Gastrocnemius medialis (tissue), 4 donors: ENCODE data around the gene PPP1R12B. TPM values are rescaled to one million over a fixed set of nuclear protein-coding genes. Genes with fewer than 3 reads are reported as not detected.
A peak's percentile ranks its signal among the peaks of the same experiment; 100 is the strongest.
"Not testable (repeated sequence)": the region's sequence is repeated elsewhere in the genome, so short reads cannot be mapped to it uniquely, and the experiment has no call there.

Experiments used
- ATAC-seq, 2 donors: fragments of 150-250 bp; one replicate each; pipeline ENCODE4 v1.9.1; 2016
- DNase-seq, 2 donors: peaks; one replicate each; pipeline ENCODE4 v3.0.0-alpha.2; 2019
- H3K27ac ChIP-seq, 4 donors: fragments of 200-600 bp; sonication (generic); 1 replicate in 1 of 4; 2 replicates in 3 of 4; pipeline ENCODE4 v1.5.1; 2016 to 2018; ENCODE audit warnings: mild to moderate bottlenecking in 2 of 4, moderate library complexity in 1 of 4
- H3K27me3 ChIP-seq, 3 donors: fragments of 200-600 bp; sonication (generic) in 2 of 3; 1 replicate in 1 of 3; 2 replicates in 2 of 3; pipeline versions ENCODE4 v1.5.1 to v1.6.0; 2016 to 2019; ENCODE audit warnings: mild to moderate bottlenecking in 1 of 3, moderate library complexity in 1 of 3
- H3K36me3 ChIP-seq, 2 donors: fragments of 200-600 bp; sonication (generic) in 1 of 2; one replicate each; pipeline ENCODE4 v1.5.1; 2017 to 2018
- H3K4me1 ChIP-seq, 2 donors: fragments of 200-600 bp; sonication (generic) in 1 of 2; one replicate each; pipeline ENCODE4 v1.5.1; 2016 to 2017; ENCODE audit warnings: mild to moderate bottlenecking in 2 of 2
- H3K4me3 ChIP-seq, 4 donors: fragments of 200-600 bp; sonication (generic) in 3 of 4; 1 replicate in 1 of 4; 2 replicates in 3 of 4; pipeline ENCODE4 v1.5.1; 2016 to 2019; ENCODE audit warnings: mild to moderate bottlenecking in 2 of 4
- H3K9me3 ChIP-seq, 3 donors: fragments of 200-600 bp; sonication (generic) in 2 of 3; 1 replicate in 1 of 3; 2 replicates in 2 of 3; pipeline ENCODE4 v1.5.1; 2016 to 2019
- CTCF ChIP-seq, 5 experiments: fragments of 450-650 bp in 3 of 5; fragments of 200-600 bp in 2 of 5; sonication (generic) in 2 of 5; IDR thresholded peaks in 4 of 5; conservative IDR thresholded peaks in 1 of 5; 1 replicate in 4 of 5; 2 replicates in 1 of 5; pipeline ENCODE4 v1.5.1; 2016 to 2019; ENCODE audit warnings: antibody characterized with exemption in 5 of 5, mild to moderate bottlenecking in 3 of 5, moderate library complexity in 3 of 5
- POLR2A ChIP-seq, 2 donors: fragments of 450-650 bp; IDR thresholded peaks; one replicate each; pipeline ENCODE4 v1.6.1; 2017; ENCODE audit warnings: antibody characterized with exemption in 2 of 2, mild to moderate bottlenecking in 2 of 2, moderate library complexity in 2 of 2
- in situ Hi-C, 4 donors: fragments of 200-750 bp; cut with MboI; loops; one replicate each; pipeline versions ENCODE4 v1.15.0 to v1.8.0; 2017; ENCODE audit warnings: low sequenced_read_pairs in 4 of 4
- intact Hi-C: fragments of 100-400 bp; cut with DNase I; formaldehyde crosslinking; loops from one replicate; pipeline ENCODE4 v1.15.1; 2023; ENCODE audit warnings: low total_unique reads
- total RNA-seq, 4 donors: library from RNA; depleted of rRNA; stranded (reverse); fragments of >200 nt; gene quantifications; one replicate each; pipeline versions ENCODE4 v1.1.0 to v1.2.3, GENCODE V29; 2016

The PPP1R12B gene
- total RNA-seq, 4 donors from 2014 or later, result 127 to 207 (median 139) TPM

GRCh38 chr1:202452508-202452907 is 104.0 kb downstream of the PPP1R12B start:
- TF ChIP-seq CTCF (IDR thresholded peaks at IDR 0.05 in 4 of 5, conservative IDR thresholded peaks at IDR 0.05 in 1 of 5) (no peak), POLR2A (IDR thresholded peaks at IDR 0.05) (no peak)
- H3K27ac ChIP-seq, result peak overlapping the region in 3 of 4 donors; percentile 17 to 68 (median 52)
- peaks cover 7% of the 10 kb centered on the region in 2 donors for H3K4me1 ChIP-seq
- no peak overlapping the region for H3K4me3 ChIP-seq
- intact Hi-C loops (no loop called here), in situ Hi-C loops (loop anchor here in 1 of 4 donors (25.0 kb wide), 1 partner anchor 115 kb away; the partner anchor contains the start of genes PPP1R12B and UBE2T)
- peak in 1 of 2 donors; percentile 18 for DNase-seq
- H3K36me3 ChIP-seq, result peaks cover 0 to 29% of the 10 kb centered on the region in 2 donors
- no peak for ATAC-seq
- H3K27me3 ChIP-seq, result no peaks in the 10 kb centered on the region
- no peaks in the 10 kb centered on the region for H3K9me3 ChIP-seq

- H3K9me3 ChIP-seq, H3K4me3 ChIP-seq, intact Hi-C loops, DNase-seq, H3K27me3 ChIP-seq, ATAC-seq: not testable (repeated sequence)
- Histone ChIP-seq H3K27ac (peak overlapping the region; percentile 24 to 81 (median 34)), H3K4me1 (peaks cover 32 to 33% of the 10 kb centered on the region in 2 donors), H3K36me3 (peaks cover 0 to 11% of the 10 kb centered on the region in 2 donors)
- in situ Hi-C loops, result loop anchor here in 1 of 4 donors (25.0 kb wide), 1 partner anchor 119 kb away; the partner anchor contains the start of genes PPP1R12B and UBE2T
Observed at GRCh38 chr1:202456372-202457169, 108.1 kb downstream of the PPP1R12B start.

DNA sequence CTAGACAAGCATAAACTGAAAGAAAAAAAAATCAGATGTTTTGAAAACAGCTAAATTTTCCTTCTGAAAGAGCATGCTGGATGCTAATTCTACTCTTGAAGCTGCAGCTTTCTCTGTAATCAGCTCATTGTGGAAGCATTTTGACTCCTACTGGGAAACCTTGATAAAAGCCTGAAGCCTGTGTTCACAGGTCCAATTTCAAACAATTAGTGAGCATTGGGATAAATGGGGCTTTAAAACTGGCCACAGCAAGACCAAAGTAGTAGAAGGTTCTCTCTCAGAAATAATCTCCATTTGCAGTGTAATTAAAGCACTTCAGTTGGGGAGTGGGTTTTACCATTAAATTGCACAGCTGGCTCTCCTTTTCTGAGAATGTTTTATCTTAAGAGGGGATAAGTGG is 110.2 kb downstream of the PPP1R12B start:
- ATAC-seq, H3K27me3 ChIP-seq, H3K9me3 ChIP-seq, H3K4me3 ChIP-seq, DNase-seq, intact Hi-C loops: not testable (repeated sequence)
- in situ Hi-C loops, result loop anchor here in 1 of 4 donors (25.0 kb wide), 1 partner anchor 121 kb away; the partner anchor contains the start of genes PPP1R12B and UBE2T
- peaks cover 49 to 53% of the 10 kb centered on the region in 2 donors for H3K4me1 ChIP-seq
- peak overlapping the region; percentile 79 to 85 (median 80) for H3K27ac ChIP-seq
- H3K36me3 ChIP-seq, result peaks cover 0 to 11% of the 10 kb centered on the region in 2 donors

- not testable (repeated sequence) for H3K27me3 ChIP-seq, H3K4me3 ChIP-seq, H3K36me3 ChIP-seq, H3K9me3 ChIP-seq
- in situ Hi-C loops, result loop anchor here in 1 of 4 donors (25.0 kb wide), 1 partner anchor 122 kb away; the partner anchor contains the start of genes PPP1R12B and UBE2T
- Histone ChIP-seq H3K27ac (peak overlapping the region; percentile 79 to 85 (median 80)), H3K4me1 (peaks cover 52 to 63% of the 10 kb centered on the region in 2 donors)
- DNase-seq, result peak; percentile 44 to 68
- intact Hi-C loops, result loop anchor here (5.0 to 10.0 kb wide), 3 partner anchors 115 to 165 kb away; partner anchors contain the start of gene UBE2T
- peak; percentile 79 to 90 for ATAC-seq
Observed at GRCh38 chr1:202459470-202460142, 111.1 kb downstream of the PPP1R12B start.

GRCh38 chr1:202460143-202460495 is 111.6 kb downstream of the PPP1R12B start:
- not testable (repeated sequence) for ATAC-seq, DNase-seq, H3K9me3 ChIP-seq, H3K27me3 ChIP-seq, H3K4me3 ChIP-seq, H3K36me3 ChIP-seq
- intact Hi-C loops (loop anchor here (5.0 to 10.0 kb wide), 3 partner anchors 115 to 165 kb away; partner anchors contain the start of gene UBE2T), in situ Hi-C loops (loop anchor here in 1 of 4 donors (25.0 kb wide), 1 partner anchor 123 kb away; the partner anchor contains the start of genes PPP1R12B and UBE2T)
- peak overlapping the region; percentile 79 to 85 (median 80) for H3K27ac ChIP-seq
- H3K4me1 ChIP-seq, result peaks cover 58 to 68% of the 10 kb centered on the region in 2 donors

DNA sequence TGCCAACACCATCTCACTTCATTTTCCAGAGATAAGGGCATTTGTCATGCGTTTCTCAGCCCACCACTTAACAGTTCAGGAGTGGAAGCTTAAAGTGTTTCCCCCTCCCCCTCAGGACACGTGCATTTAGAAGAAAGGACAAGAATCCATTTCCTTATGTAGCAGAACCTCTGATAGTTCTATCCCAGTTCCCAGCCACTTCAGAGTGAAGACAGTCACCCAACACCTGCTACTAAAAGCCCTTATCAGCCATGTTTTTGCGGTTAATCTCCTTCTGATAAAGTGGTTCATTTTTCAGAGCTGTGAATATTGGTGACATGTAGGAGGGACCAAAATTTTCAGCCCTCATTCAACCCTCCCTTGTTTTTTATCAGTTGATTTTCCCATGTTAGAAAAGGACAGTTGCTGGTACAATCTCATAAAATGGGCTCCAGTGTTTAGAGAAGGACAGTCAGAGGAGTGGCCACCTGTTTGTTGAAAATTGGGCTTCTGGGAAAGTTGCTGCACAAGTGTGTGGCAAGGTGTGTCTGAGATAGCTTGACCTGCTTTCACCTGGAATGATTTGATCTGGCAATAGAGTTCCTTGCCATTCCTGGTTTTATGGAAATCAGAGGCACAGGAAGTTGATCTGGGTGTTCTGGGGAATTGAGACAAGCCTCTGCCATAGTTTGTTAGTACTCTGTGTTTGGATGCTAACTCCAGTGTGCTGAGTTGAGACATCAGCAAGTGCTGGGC is 114.0 kb downstream of the PPP1R12B start:
- ATAC-seq (no peak), DNase-seq (no peak)
- in situ Hi-C loops (loop anchor here in 1 of 4 donors (25.0 kb wide), 1 partner anchor 125 kb away; the partner anchor contains the start of genes PPP1R12B and UBE2T), intact Hi-C loops (loop anchor here (5.0 to 10.0 kb wide), 3 partner anchors 112 to 162 kb away; partner anchors contain the start of gene UBE2T)
- Histone ChIP-seq H3K9me3 (no peaks in the 10 kb centered on the region), H3K36me3 (no peaks in the 10 kb centered on the region), H3K27ac (peak overlapping the region; percentile 77 to 81 (median 79)), H3K4me3 (no peak overlapping the region), H3K4me1 (peaks cover 69 to 83% of the 10 kb centered on the region in 2 donors), H3K27me3 (no peaks in the 10 kb centered on the region)
- TF ChIP-seq POLR2A (IDR thresholded peaks at IDR 0.05) (no peak), CTCF (IDR thresholded peaks at IDR 0.05 in 4 of 5, conservative IDR thresholded peaks at IDR 0.05 in 1 of 5) (no peak)
